Thyroid gland (tissue), 4 donors: ENCODE measurements around the gene SPEF2. TPM values are rescaled to one million over a fixed set of nuclear protein-coding genes. Genes with fewer than 3 reads are reported as not detected.

Experiments used
- DNase-seq, 2 donors: peaks; one replicate each; pipeline ENCODE4 v3.0.0-alpha.2; 2019
- H3K27ac ChIP-seq, 3 donors: fragments of 200-600 bp; sonication (generic); 1 replicate in 2 of 3; 2 replicates in 1 of 3; pipeline ENCODE4 v1.5.1; 2016 to 2019; ENCODE audit warnings: mild to moderate bottlenecking in 1 of 3, moderate library complexity in 1 of 3
- H3K27me3 ChIP-seq: fragments of 200-600 bp; sonication (generic); one replicate; pipeline ENCODE4 v1.5.1; 2019
- H3K36me3 ChIP-seq, 2 donors: fragments of 200-600 bp; sonication (generic); one replicate each; pipeline ENCODE4 v1.5.1; 2016 to 2019
- H3K4me1 ChIP-seq, 2 donors: fragments of 200-600 bp; sonication (generic); one replicate each; pipeline ENCODE4 v1.5.1; 2017 to 2019
- H3K4me3 ChIP-seq, 3 donors: fragments of 200-600 bp; sonication (generic); replicated peaks in 1 of 3; 1 replicate in 2 of 3; 2 replicates in 1 of 3; pipeline ENCODE4 v1.5.1; 2016; ENCODE audit warnings: mild to moderate bottlenecking in 1 of 3
- H3K9me3 ChIP-seq: fragments of 200-600 bp; sonication (generic); one replicate; pipeline ENCODE4 v1.5.1; 2017
- POLR2A ChIP-seq, 2 donors: fragments of 450-650 bp; IDR thresholded peaks; one replicate each; pipeline ENCODE4 v1.6.1; 2017; ENCODE audit warnings: antibody characterized with exemption in 2 of 2, mild to moderate bottlenecking in 2 of 2, moderate library complexity in 1 of 2
- WGBS, 2 donors: methylation state at CpG; one replicate each; pipeline ENCODE4 v1.1.5; 2017; 5-methylcytosine and 5-hydroxymethylcytosine counted together
- intact Hi-C: fragments of 100-400 bp; cut with DNase I; formaldehyde crosslinking; loops from one replicate; pipeline ENCODE4 v1.15.1; 2023
- total RNA-seq, 4 donors: library from RNA; depleted of rRNA; stranded (reverse); fragments of >200 nt; gene quantifications; one replicate each; pipeline ENCODE4 v1.2.3, GENCODE V29; 2016
- TF ChIP-seq, protein P1 (sequence below), 6 experiments: fragments of 200-600 bp in 3 of 6; fragments of 450-650 bp in 3 of 6; sonication (generic) in 3 of 6; IDR thresholded peaks; one replicate each; pipeline ENCODE4 v1.5.1; 2016 to 2019; ENCODE audit warnings: antibody characterized with exemption in 6 of 6, mild to moderate bottlenecking in 2 of 6, inconsistent platforms in 1 of 6, moderate library complexity in 1 of 6

SPEF2 gene
- total RNA-seq, 4 donors from 2014 or later = 17.7 to 39.5 (median 21.5) TPM

DNA sequence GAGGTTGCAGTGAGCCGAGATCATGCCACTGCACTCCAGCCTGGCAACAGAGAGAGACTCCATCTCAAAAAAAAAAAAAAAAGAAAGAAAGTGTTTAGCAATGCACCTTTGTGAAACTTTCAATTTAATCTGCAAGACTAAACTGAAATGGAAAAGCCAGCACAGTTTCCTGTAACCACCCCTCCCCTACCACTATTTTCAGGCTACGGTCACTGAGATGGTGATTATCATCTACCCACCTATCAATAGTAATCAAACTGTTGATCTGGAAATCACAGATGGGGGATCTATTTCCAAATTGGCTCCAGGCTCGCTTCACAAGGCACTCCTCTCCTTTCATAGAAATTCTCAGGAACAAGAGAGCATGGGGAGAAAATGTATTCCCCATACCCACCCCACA lies 208.4 kb downstream of the SPEF2 start:
- TF ChIP-seq, protein P1, sequence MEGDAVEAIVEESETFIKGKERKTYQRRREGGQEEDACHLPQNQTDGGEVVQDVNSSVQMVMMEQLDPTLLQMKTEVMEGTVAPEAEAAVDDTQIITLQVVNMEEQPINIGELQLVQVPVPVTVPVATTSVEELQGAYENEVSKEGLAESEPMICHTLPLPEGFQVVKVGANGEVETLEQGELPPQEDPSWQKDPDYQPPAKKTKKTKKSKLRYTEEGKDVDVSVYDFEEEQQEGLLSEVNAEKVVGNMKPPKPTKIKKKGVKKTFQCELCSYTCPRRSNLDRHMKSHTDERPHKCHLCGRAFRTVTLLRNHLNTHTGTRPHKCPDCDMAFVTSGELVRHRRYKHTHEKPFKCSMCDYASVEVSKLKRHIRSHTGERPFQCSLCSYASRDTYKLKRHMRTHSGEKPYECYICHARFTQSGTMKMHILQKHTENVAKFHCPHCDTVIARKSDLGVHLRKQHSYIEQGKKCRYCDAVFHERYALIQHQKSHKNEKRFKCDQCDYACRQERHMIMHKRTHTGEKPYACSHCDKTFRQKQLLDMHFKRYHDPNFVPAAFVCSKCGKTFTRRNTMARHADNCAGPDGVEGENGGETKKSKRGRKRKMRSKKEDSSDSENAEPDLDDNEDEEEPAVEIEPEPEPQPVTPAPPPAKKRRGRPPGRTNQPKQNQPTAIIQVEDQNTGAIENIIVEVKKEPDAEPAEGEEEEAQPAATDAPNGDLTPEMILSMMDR (IDR thresholded peaks at IDR 0.05) = no peak
- no peak for TF ChIP-seq POLR2A (IDR thresholded peaks at IDR 0.05)
- intact Hi-C loops = no loop called here

DNA sequence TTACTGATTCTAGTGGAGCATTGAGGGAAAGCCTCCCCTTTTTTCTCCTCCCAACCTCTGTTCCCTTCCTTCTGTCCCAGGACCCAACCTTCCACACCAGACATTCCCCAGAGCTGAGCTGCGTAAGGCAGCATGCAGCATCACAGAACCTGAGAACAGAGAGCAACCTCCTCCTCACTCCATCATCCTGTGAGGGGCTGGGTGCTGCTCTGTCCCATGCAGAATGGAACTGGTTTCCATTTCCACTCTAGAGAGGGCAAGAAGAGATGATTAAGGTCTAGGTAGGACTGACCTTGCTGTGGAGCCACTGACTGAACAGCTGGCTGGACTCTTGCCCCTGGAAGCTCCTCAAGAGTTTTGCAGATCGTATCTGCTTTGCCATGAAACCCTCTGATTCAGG lies 208.9 kb downstream of the SPEF2 start:
- H3K27me3 ChIP-seq = no peaks in the 10 kb centered on the region
- intact Hi-C loops = no loop called here
- no peak overlapping the region for H3K27ac ChIP-seq
- no peak overlapping the region for H3K4me3 ChIP-seq
- WGBS, 2 donors = 86 to 100% methylated on average over 1 to 2 of the region's 2 CpGs
- H3K4me1 ChIP-seq = no peaks in the 10 kb centered on the region
- H3K9me3 ChIP-seq = no peaks in the 10 kb centered on the region
- no peaks in the 10 kb centered on the region for H3K36me3 ChIP-seq
- DNase-seq = no peak
- TF ChIP-seq, protein P1 (IDR thresholded peaks at IDR 0.05) = no peak
- no peak for TF ChIP-seq POLR2A (IDR thresholded peaks at IDR 0.05)

More for the DNA sequence above, 208.4 kb downstream of the SPEF2 start:
- no peaks in the 10 kb centered on the region for H3K4me1 ChIP-seq
- H3K27me3 ChIP-seq = no peaks in the 10 kb centered on the region
- H3K27ac ChIP-seq = no peak overlapping the region
- no peak for DNase-seq
- no peak overlapping the region for H3K4me3 ChIP-seq
- H3K9me3 ChIP-seq = no peaks in the 10 kb centered on the region
- WGBS, 2 donors = 92 to 93% methylated on average over 3 of the region's 3 CpGs
- H3K36me3 ChIP-seq = no peaks in the 10 kb centered on the region

- no peak overlapping the region for H3K27ac ChIP-seq
- H3K27me3 ChIP-seq = no peaks in the 10 kb centered on the region
- H3K4me3 ChIP-seq = no peak overlapping the region
- WGBS, 2 donors = 89 to 93% methylated on average over 4 of the region's 4 CpGs
- TF ChIP-seq POLR2A (IDR thresholded peaks at IDR 0.05) = no peak
- TF ChIP-seq, protein P1 (IDR thresholded peaks at IDR 0.05) = no peak
- no peaks in the 10 kb centered on the region for H3K4me1 ChIP-seq
- no peaks in the 10 kb centered on the region for H3K9me3 ChIP-seq
- no peak for DNase-seq
- H3K36me3 ChIP-seq = no peaks in the 10 kb centered on the region
- intact Hi-C loops = no loop called here
Measured at GRCh38 chr5:35828082-35828598, 210.5 kb downstream of the SPEF2 start.

DNA sequence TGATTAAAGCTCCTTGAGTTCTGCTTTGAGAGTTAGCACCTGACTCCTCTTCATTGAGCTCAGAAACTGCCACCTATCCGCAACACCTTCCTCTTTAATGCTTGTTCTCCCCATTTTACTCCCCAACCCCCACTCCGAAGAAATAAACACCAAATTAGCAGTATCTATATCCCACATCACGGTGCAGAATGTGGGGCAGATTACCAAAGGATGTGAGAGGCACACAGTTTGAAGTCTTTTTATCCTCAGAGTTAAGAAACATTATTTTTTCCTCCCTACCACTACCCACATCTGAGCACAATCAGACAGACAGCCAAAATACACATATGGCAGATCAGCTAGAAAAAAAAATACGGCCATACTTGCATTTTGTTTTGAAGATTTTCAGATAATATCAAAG lies 212.9 kb downstream of the SPEF2 start:
- no peak overlapping the region for H3K4me3 ChIP-seq
- WGBS, 2 donors = 79 to 82% methylated on average over 4 of the region's 4 CpGs
- no peak for DNase-seq
- H3K36me3 ChIP-seq = no peaks in the 10 kb centered on the region
- H3K4me1 ChIP-seq = no peaks in the 10 kb centered on the region
- no peak overlapping the region for H3K27ac ChIP-seq
- H3K27me3 ChIP-seq = no peaks in the 10 kb centered on the region
- no peaks in the 10 kb centered on the region for H3K9me3 ChIP-seq
- intact Hi-C loops = no loop called here
- TF ChIP-seq, protein P1 (IDR thresholded peaks at IDR 0.05) = no peak
- TF ChIP-seq POLR2A (IDR thresholded peaks at IDR 0.05) = no peak

DNA sequence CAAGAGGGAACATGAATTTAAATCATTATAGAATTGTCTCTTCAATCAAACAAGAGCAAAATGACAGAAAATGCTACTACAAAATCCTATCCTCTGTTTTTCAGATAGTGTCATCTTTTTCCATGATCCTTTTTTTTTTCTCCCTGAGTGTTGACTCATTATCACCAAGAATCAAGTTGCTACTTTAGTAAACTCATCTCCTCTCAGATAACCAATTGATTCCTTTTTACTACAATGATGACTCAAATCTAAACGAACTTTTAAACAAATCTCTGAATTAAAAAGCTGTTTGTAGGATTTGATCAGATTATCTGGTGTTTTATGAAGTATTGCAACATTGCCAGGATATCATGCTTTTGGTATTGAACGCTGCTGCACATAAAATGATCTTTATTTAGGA lies 215.1 kb downstream of the SPEF2 start:
- TF ChIP-seq POLR2A (IDR thresholded peaks at IDR 0.05) = no peak
- TF ChIP-seq, protein P1 (IDR thresholded peaks at IDR 0.05) = no peak
- H3K27me3 ChIP-seq = no peaks in the 10 kb centered on the region
- H3K4me1 ChIP-seq = no peaks in the 10 kb centered on the region
- no peak overlapping the region for H3K4me3 ChIP-seq
- H3K27ac ChIP-seq = no peak overlapping the region
- intact Hi-C loops = no loop called here
- H3K36me3 ChIP-seq = no peaks in the 10 kb centered on the region
- DNase-seq = no peak
- 82 to 85% methylated on average over 2 of the region's 2 CpGs for WGBS, 2 donors
- H3K9me3 ChIP-seq = no peaks in the 10 kb centered on the region
